Mesenteric fat pad (tissue), 1 donor: ENCODE results near the gene UNC13C. TPM values are rescaled to one million over a fixed set of nuclear protein-coding genes. Genes with fewer than 3 reads are reported as not detected.

ENCODE experiments used
- DNase-seq: peaks from one replicate; pipeline ENCODE4 v3.0.0-alpha.2; 2020; ENCODE audit warnings: low spot score
- total RNA-seq: library from RNA; stranded (reverse); fragmentation: NEBNext Ultra II Directional; extraction: Animal tissue kit (Norgen Biotek cat#: 25700); gene quantifications from one replicate; pipeline ENCODE4 v1.2.1, GENCODE V29; 2021
- donor health status: DM: yes; HTN: yes; CAD: no.

UNC13C gene
- total RNA-seq, 1 donor from 2014 or later, result not detected

DNA sequence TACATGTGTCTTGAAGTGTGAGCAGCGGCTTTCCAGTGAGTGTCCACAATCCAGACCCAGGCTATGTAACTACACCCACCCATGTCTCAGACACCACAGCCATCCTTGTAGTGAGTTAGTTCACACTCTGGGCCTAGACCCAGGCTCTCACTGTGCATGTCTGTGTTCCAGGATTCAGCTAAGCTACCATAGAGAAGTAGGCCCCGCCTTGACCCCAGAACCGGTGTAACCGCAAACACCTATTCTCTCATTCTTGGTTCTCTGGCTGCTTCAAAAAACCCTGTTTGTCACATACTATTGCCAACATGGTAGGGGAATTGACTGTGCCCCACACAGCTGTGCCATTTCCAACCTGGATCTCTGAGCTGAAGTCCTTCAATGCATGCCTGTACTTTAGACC is 657.9 kb downstream of the UNC13C start:
- DNase-seq, result no peak

DNA sequence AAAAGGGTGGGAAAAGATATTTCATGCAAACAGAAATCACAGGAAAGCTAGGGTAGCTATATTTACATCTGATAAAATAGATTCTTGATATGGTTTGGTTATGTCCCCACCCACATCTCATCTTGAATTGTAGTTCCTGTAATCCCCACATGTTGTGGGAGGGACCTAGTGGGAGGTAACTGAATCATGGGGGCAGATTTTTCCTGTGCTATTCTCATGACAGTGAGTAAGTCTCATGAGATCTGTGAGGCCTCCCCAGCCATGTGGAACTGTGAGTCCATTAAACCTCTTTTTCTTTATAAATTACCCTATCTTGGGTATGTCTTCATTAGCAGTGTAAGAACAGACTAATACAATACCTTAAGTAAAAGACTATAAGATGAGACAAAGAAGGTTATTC is 660.4 kb downstream of the UNC13C start:
- DNase-seq, result no peak

DNA sequence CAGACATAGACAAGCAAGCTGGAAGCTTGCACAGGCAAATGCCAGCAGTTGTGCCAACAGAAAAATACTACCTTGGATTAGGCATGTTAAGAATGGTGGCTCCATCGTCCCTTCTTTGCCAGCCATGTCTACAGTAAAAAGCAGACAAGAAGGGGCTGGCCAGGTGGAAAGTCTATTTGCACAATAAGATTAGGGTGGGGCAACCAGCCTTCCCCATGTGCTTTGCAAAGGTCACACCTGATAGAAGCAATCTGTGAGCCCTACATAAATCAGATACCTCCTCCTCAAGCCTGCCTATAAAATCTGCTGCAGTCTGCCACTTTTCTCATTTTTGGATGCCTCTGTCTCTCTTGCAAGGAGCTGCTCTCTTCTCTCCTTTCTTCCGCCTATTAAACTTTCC is 662.6 kb downstream of the UNC13C start:
- no peak for DNase-seq

- no peak for DNase-seq
Observed at GRCh38 chr15:54644796-54645195, 666.6 kb downstream of the UNC13C start.

DNA sequence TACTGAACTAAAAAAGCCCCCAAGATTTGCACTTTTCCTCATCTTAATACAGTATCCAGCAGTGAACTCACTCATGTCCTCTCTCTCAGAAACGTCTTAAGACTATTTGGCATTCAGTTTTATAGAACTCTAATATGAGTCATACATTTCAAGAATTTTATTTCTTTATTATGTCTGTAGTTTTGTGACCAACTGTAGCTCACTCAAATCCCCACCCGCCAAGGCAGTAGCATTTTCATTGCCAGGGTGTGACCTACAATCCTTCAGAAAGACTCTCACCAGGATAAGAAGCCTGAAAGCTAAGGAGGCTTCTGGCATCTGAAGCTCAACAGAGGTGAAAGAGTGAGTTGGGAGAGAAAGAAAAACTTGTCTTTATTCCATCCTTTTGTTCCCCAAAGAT is 681.4 kb downstream of the UNC13C start:
- DNase-seq, result no peak

DNA sequence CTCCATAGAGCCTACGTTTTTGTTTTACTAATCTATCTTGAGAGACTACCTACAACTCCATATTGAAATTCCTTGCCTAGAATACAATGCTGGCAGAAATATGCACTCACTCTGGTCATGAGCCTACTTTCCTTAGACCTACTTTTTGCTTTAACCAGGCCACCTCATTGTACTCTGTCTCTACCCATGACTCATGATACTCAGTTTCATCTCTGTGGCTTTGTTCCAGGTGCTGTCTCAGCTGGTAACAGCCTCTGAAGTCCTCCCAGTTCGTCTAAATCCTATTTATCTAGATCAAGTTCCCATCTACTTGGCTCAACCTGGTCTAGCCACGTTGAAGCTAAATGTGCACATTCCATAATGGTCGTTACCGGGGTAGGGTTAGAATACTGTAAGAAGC is 682.1 kb downstream of the UNC13C start:
- no peak for DNase-seq

DNA sequence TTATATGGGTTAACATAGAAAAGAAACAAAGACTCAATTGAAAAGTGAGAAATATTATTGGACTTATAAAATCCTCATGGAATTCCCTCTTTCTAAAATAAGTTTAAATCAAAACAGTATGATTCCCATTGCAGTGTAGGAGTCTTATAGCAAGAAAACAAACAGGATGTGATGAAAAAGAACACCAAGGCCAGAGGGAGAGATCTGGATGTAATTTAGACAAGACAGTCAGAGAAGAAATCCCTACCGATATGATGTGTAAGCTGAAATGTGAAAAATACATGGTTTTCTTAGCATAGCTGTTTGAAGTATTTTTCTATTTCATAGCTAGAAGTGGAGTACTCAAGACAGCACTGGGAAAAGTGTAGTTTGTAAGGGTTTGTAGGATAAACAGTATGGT is 697.0 kb downstream of the UNC13C start:
- DNase-seq, result no peak

DNA sequence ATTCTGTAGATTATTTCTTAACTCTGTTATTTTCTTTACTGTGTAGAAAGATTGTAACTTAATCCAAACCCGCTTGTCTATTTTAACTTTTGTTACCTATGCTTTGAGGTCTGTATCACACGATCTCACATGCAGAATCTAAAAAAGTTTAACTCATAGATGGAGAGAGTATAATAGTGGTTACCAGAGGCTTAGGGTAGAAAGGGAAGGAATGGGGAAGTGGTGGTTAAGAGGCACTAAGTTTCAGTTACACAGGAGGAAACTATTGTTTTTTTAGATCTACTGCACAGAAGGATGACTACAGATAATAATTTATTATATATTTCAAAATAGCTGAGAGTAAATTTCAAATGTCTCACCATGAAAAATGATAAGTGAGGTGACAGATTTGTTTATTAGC is 703.3 kb downstream of the UNC13C start:
- DNase-seq, result no peak

Other genes starting within 250 kb of the UNC13C start
- not detected for gene WDR72, start 218.8 kb upstream of the UNC13C start, total RNA-seq